ENCODE measurements around the gene SMAD3. TPM values are rescaled to one million over a fixed set of nuclear protein-coding genes. Genes with fewer than 3 reads are reported as not detected.

SMAD3 gene
- total RNA-seq, 1 experiment from 2014 or later = 89.2 TPM

GRCh38 chr15:67066959-67067853, 1.8 kb downstream of the SMAD3 start:
- RAD21 ChIA-PET (ENCODE audit: low non-redundant PET in 1 of 2, low total read pairs in 2 of 2, uncharacterized antibody in 2 of 2, unreplicated experiment in 2 of 2) = interaction anchor here in 1 of 2 experiments (0.6 to 1.1 kb wide), 2 partner anchors 38 to 120 kb away, joined by 3 to 4 read pairs; no protein-coding TSS in a partner anchor
- H3K4me3 ChIP-seq (replicated peaks in 1 of 2; ENCODE audit: low read depth in 1 of 2, low read length in 2 of 2) = peak overlapping the region; percentile 81 to 90
- BruUV-seq (replicated peaks) = TSS peak; percentile 25
- H3K36me3 ChIP-seq (ENCODE audit: control insufficient read depth in 1 of 2, insufficient read depth in 2 of 2, low read length in 2 of 2) = peaks cover 0 to 15% of the 10 kb centered on the region in 2 experiments; a peak in 2 of 4 replicates
- CTCF ChIA-PET = interaction anchor here (0.9 to 2.4 kb wide), 3 partner anchors 58 to 121 kb away, joined by 4 to 5 read pairs (median 5); no protein-coding TSS in a partner anchor
- peak overlapping the region; percentile 88 for H3K4me2 ChIP-seq (ENCODE audit: low read length)
- H3K4me1 ChIP-seq (ENCODE audit: control insufficient read depth in 1 of 2, insufficient read depth in 2 of 2, low read length in 2 of 2) = peaks cover 72 to 83% of the 10 kb centered on the region in 2 experiments
- peak overlapping the region; percentile 91 for H3K27ac ChIP-seq (ENCODE audit: low read depth, low read length)
- POLR2A ChIA-PET = interaction anchor here (1.3 to 1.9 kb wide), 2 partner anchors 24 to 26 kb away, joined by 3 to 9 read pairs; no protein-coding TSS in a partner anchor
- H3K9me2 ChIP-seq (ENCODE audit: insufficient read depth) = no peaks in the 10 kb centered on the region
- no peaks in the 10 kb centered on the region for H3K9me3 ChIP-seq (ENCODE audit: control insufficient read depth in 1 of 2, insufficient read depth in 1 of 2, low read depth in 1 of 2, low read length in 2 of 2)
- peak overlapping the region; percentile 96 for H3K9ac ChIP-seq (ENCODE audit: low read length)
- no peak for ATAC-seq
- peaks cover 63% of the 10 kb centered on the region for H3K79me2 ChIP-seq (ENCODE audit: insufficient read depth, low read length)
- intact Hi-C loops (cut with micrococcal nuclease) = loop anchor here (5.0 to 10.0 kb wide), 2 partner anchors 100 to 238 kb away; no protein-coding TSS in a partner anchor
- H4K20me1 ChIP-seq (ENCODE audit: insufficient read depth) = peaks cover 12% of the 10 kb centered on the region; the same call in 1 of the 2 replicates
- no peak for DNase-seq (ENCODE audit: low read depth, low spot score)
- no peak for TF ChIP-seq ZFX (IDR thresholded peaks at IDR 0.05)
- no peak for TF ChIP-seq RAD21 (IDR thresholded peaks at IDR 0.05; ENCODE audit: low read depth)
- TF ChIP-seq, protein P1, sequence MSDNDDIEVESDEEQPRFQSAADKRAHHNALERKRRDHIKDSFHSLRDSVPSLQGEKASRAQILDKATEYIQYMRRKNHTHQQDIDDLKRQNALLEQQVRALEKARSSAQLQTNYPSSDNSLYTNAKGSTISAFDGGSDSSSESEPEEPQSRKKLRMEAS (IDR thresholded peaks at IDR 0.05) = no peak
- no peak for TF ChIP-seq TCF7L2 (IDR thresholded peaks at IDR 0.05; ENCODE audit: borderline replicate concordance, extremely low read depth, insufficient read depth, insufficient read length)
- TF ChIP-seq ATF3 (IDR thresholded peaks at IDR 0.05) = no peak
- TF ChIP-seq FOSL1 (IDR thresholded peaks at IDR 0.05; ENCODE audit: low read depth) = no peak
- TF ChIP-seq POLR2AphosphoS5 (IDR thresholded peaks at IDR 0.05; ENCODE audit: low read depth, low read length) = no peak
- no peak for TF ChIP-seq EGR1 (IDR thresholded peaks at IDR 0.05; ENCODE audit: low read depth)
- no peak for TF ChIP-seq CEBPB (IDR thresholded peaks at IDR 0.05; ENCODE audit: low read depth)
- TF ChIP-seq ELF1 (IDR thresholded peaks at IDR 0.05; ENCODE audit: borderline replicate concordance, low read depth) = no peak
- no peak for TF ChIP-seq POLR2A (IDR thresholded peaks at IDR 0.05; ENCODE audit: borderline replicate concordance, extremely low read depth, insufficient read depth, insufficient read length)
- TF ChIP-seq SIN3A (IDR thresholded peaks at IDR 0.05; ENCODE audit: low read depth) = no peak
- H2AFZ ChIP-seq (ENCODE audit: low read depth, low read length, poor library complexity, severe bottlenecking) = no peak overlapping the region
- no peaks in the 10 kb centered on the region for H3K27me3 ChIP-seq (ENCODE audit: insufficient read depth, low read length)
